Erythroblast (primary cell): ENCODE data around the gene UBC.

Experiments
- GATA1 ChIP-seq: IDR thresholded peaks from 2 replicates; pipeline ENCODE4 v1.6.1; 2011; ENCODE audit warnings: low read depth, mild to moderate bottlenecking, control low read depth, low read length, moderate library complexity
- POLR2A ChIP-seq: IDR thresholded peaks from 2 replicates; pipeline ENCODE4 v1.6.1; 2011; ENCODE audit warnings: mild to moderate bottlenecking, low read length

- no peak for TF ChIP-seq POLR2A
- TF ChIP-seq GATA1: no peak
Observed at GRCh38 chr12:124866195-124866882, 48.1 kb downstream of the UBC start.
